Bronchial epithelial cell (primary cell): ENCODE data around the gene MAPT. TPM values are rescaled to one million over a fixed set of nuclear protein-coding genes. Genes with fewer than 3 reads are reported as not detected.
"Not testable (repeated sequence)": the region's sequence is repeated elsewhere in the genome, so short reads cannot be mapped to it uniquely, and the experiment has no call there.

Source experiments
- DNase-seq: peaks from one replicate; pipeline ENCODE4 v3.0.0-alpha.2; 2010; ENCODE audit warnings: low read depth
- FAIRE-seq: peaks from 2 replicates; lab custom pipeline; 2011; peaks lifted over from hg19 to GRCh38; lab: Jason Lieb, UNC
- H3K27me3 ChIP-seq: 2 replicates; pipeline ENCODE4 v1.5.1; 2011; ENCODE audit warnings: low read length; ENCODE audit not compliant: control insufficient read depth, insufficient read depth
- H3K36me3 ChIP-seq: 2 replicates; pipeline ENCODE4 v1.5.1; 2011; ENCODE audit warnings: low read length; ENCODE audit not compliant: control insufficient read depth, insufficient read depth
- H3K4me3 ChIP-seq: 2 replicates; pipeline ENCODE4 v1.5.1; 2011; ENCODE audit warnings: mild to moderate bottlenecking, low read depth, low read length, control low read depth
- CTCF ChIP-seq: IDR thresholded peaks from 2 replicates; pipeline ENCODE4 v1.5.1; 2011; ENCODE audit warnings: mild to moderate bottlenecking, moderate library complexity, low read length, control low read depth, inconsistent platforms; ENCODE audit not compliant: insufficient read depth, severe bottlenecking
- total RNA-seq: library from RNA; depleted of rRNA; stranded (reverse); fragments of >200 nt; gene quantifications from 2 replicates; pipeline ENCODE4 v1.2.1, GENCODE V29; 2014

MAPT gene
- total RNA-seq, 1 donor from 2014 or later: 0.26 TPM

- Histone ChIP-seq H3K27me3 (peaks cover 4% of the 10 kb centered on the region), H3K36me3 (no peaks in the 10 kb centered on the region), H3K4me3 (no peak overlapping the region)
- TF ChIP-seq CTCF: no peak
- FAIRE-seq: no peak
- DNase-seq: no peak
These were observed 40.1 kb upstream of the MAPT start for GRCh38 chr17:45854209-45854608.

- FAIRE-seq: no peak
These were observed 38.5 kb upstream of the MAPT start for GRCh38 chr17:45855691-45856336.

GRCh38 chr17:45857977-45858708 lies 36.2 kb upstream of the MAPT start:
- H3K4me3 ChIP-seq: no peak overlapping the region
- no peaks in the 10 kb centered on the region for H3K27me3 ChIP-seq
- no peak for TF ChIP-seq CTCF
- no peaks in the 10 kb centered on the region for H3K36me3 ChIP-seq
- DNase-seq (peak; percentile 17), FAIRE-seq (no peak)

More at GRCh38 chr17:45855691-45856336, 38.5 kb upstream of the MAPT start:
- no peak for TF ChIP-seq CTCF
- Histone ChIP-seq H3K36me3 (no peaks in the 10 kb centered on the region), H3K4me3 (no peak overlapping the region), H3K27me3 (peaks cover 2% of the 10 kb centered on the region)
- peak; percentile 22 for DNase-seq

- DNase-seq: no peak
- Histone ChIP-seq H3K36me3 (no peaks in the 10 kb centered on the region), H3K4me3 (no peak overlapping the region), H3K27me3 (no peaks in the 10 kb centered on the region)
- FAIRE-seq: no peak
- TF ChIP-seq CTCF: no peak
These were observed 33.2 kb upstream of the MAPT start for GRCh38 chr17:45861165-45861564.

- not testable (repeated sequence) for DNase-seq, H3K27me3 ChIP-seq, FAIRE-seq, H3K36me3 ChIP-seq, H3K4me3 ChIP-seq
These were observed 32.2 kb upstream of the MAPT start for GRCh38 chr17:45862127-45862526.

- Histone ChIP-seq H3K36me3 (no peaks in the 10 kb centered on the region), H3K27me3 (no peaks in the 10 kb centered on the region), H3K4me3 (no peak overlapping the region)
- FAIRE-seq (no peak), DNase-seq (no peak)
- no peak for TF ChIP-seq CTCF
These were observed 30.3 kb upstream of the MAPT start for GRCh38 chr17:45863857-45864654.
